GM21381 (cell line): ENCODE data around the gene NRP1.
"Not testable (repeated sequence)": the region's sequence is repeated elsewhere in the genome, so short reads cannot be mapped to it uniquely, and the experiment has no call there.

Experiments
- ATAC-seq: cut with Tn5 transposase; IDR thresholded peaks from one replicate; pipeline ENCODE4 v1.9.1; 2021; ENCODE audit warnings: mild to moderate bottlenecking, moderate library complexity; ENCODE audit not compliant: unreplicated experiment

Gene NRP1

GRCh38 chr10:33325929-33326328 is 8.5 kb downstream of the NRP1 start:
- ATAC-seq = no peak

- ATAC-seq = no peak
These were observed 10.7 kb downstream of the NRP1 start for GRCh38 chr10:33323721-33324120.

GRCh38 chr10:33321516-33321915 is 13.0 kb downstream of the NRP1 start:
- ATAC-seq = no peak

- ATAC-seq = no peak
These were observed 14.2 kb downstream of the NRP1 start for GRCh38 chr10:33320288-33320687.

- ATAC-seq = no peak
These were observed 18.6 kb downstream of the NRP1 start for GRCh38 chr10:33315891-33316290.

GRCh38 chr10:33314811-33315561 is 19.5 kb downstream of the NRP1 start:
- ATAC-seq = no peak

- no peak for ATAC-seq
These were observed 22.8 kb downstream of the NRP1 start for GRCh38 chr10:33311640-33312039.

GRCh38 chr10:33310853-33311252 is 23.6 kb downstream of the NRP1 start:
- no peak for ATAC-seq

GRCh38 chr10:33309406-33309805 is 25.1 kb downstream of the NRP1 start:
- no peak for ATAC-seq

- ATAC-seq = no peak
These were observed 26.6 kb downstream of the NRP1 start for GRCh38 chr10:33307835-33308234.

GRCh38 chr10:33306701-33307519 is 27.6 kb downstream of the NRP1 start:
- no peak for ATAC-seq

GRCh38 chr10:33306126-33306525 is 28.3 kb downstream of the NRP1 start:
- no peak for ATAC-seq

- ATAC-seq = no peak
These were observed 29.8 kb downstream of the NRP1 start for GRCh38 chr10:33304423-33305225.

GRCh38 chr10:33303988-33304387 is 30.5 kb downstream of the NRP1 start:
- no peak for ATAC-seq

GRCh38 chr10:33302208-33302829 is 32.1 kb downstream of the NRP1 start:
- no peak for ATAC-seq

- ATAC-seq = no peak
These were observed 33.2 kb downstream of the NRP1 start for GRCh38 chr10:33301097-33301789.

GRCh38 chr10:33300544-33300943 is 33.9 kb downstream of the NRP1 start:
- ATAC-seq = not testable (repeated sequence)

- no peak for ATAC-seq
These were observed 35.6 kb downstream of the NRP1 start for GRCh38 chr10:33298893-33299292.

- ATAC-seq = no peak
These were observed 36.4 kb downstream of the NRP1 start for GRCh38 chr10:33298110-33298509.

GRCh38 chr10:33295851-33296250 is 38.6 kb downstream of the NRP1 start:
- no peak for ATAC-seq
